ELR (cell line): ENCODE results near the gene CCDC71L.
A peak's percentile ranks its signal among the peaks of the same experiment; 100 is the strongest.
"Not testable (repeated sequence)": the region's sequence is repeated elsewhere in the genome, so short reads cannot be mapped to it uniquely, and the experiment has no call there.

ENCODE experiments used
- DNase-seq: peaks from one replicate; pipeline ENCODE4 v3.0.0-alpha.2; 2015; ENCODE audit warnings: low read depth

Gene CCDC71L

DNA sequence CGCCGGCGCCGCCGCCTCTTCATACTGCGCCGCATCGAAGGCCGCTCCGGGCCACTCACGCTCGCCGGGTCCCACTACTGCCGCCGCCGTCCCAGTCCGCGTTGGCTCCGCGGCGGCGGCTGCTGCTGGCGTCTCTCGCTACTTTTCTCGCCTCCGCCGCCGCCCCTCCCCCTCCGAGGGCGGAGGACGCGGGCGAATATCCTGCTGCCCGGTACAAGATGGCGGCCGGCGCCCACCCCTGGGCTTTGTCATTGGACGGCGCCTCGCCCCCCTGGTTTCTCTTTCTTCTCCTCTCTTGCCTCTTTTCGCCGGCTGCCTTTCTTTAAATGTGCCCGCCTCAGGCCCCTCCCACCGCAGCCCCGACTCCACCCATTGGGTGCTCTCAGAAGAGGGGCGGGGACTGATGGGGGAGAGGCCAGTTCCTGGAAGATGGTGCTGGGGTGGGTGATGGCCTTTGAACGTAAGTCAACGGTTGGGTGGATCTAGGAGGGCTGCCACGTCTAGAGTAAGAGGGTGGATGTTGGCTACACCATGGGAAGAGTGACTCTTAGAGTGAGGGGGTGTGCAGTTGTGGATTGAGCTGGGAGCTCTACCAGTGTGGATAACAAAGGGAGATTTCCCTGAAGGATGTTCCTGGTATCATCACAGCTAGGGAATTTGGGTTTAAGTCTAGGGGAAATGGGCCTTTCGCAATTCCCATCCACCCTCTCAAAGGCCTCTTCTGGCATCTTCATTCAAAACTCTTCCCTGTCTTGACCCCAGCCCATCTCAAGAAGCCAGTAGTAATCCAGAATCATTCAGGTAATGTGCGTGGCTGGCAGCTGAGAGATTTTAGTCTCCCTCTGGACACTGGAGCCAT lies at the start of gene CCDC71L:
TSS of gene CCDC71L (minus strand) at position 297 of the 859 bp plus-strand sequence. CDS start at position 35, 262 bp downstream.
- DNase-seq = peak; percentile 93

DNA sequence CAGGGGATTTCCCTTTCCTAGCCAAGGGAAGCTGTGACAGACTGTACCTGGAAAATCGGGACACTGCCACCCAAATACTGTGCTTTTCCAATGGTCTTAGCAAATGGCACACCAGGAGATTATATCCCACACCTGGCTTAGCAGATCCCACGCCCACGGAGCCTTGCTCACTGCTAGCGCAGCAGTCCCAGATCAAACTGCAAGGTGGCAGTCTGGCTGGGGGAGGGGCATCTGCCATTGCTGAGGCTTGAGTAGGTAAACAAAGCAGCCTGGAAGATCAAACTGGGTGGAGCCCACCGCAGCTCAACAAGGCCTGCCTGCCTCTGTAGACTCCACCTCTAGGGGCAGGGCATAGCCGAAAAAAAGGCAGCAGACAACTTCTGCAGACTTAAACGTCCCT lies 48.6 kb upstream of the CCDC71L start:
- DNase-seq = not testable (repeated sequence)

DNA sequence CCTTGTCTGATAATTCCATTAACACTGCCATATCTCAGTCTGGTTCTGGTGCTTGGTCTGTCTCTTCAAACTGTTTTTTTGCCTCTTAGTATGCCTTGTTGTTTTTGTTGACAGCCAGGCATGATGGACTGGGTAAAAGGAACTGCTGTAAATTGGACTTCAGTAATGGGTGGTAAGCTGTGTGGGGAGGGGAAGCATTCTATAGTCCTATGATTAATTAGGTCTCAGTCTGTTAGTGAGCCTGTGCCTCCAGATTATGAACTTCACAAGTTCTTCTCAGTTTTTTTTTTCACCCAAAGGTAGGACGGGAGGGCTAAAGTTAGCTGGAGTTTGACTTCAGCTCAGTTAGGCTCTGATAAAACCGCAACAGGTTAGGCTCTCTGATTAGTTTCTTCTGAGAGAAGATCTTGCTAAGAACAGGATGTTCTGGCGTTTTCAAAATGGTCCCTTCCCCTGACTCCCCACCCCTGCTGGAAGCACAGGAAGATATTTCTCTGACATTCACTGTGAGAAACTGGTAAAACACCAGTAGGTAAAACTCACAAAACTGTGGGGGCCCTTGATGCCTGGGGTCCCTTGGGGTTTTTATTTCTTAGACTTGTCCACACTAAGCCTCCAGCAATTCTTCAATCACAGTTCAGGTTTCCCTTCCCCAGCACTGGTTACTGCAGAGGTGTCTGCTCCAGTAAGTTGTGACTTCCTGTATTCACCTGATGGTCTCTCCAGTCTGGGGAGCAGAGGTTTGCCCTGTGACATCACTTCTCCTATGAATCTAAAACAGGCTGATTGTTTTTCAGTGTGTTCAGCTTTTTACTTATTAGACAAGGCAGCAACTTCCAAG lies 43.3 kb upstream of the CCDC71L start:
- DNase-seq = no peak

DNA sequence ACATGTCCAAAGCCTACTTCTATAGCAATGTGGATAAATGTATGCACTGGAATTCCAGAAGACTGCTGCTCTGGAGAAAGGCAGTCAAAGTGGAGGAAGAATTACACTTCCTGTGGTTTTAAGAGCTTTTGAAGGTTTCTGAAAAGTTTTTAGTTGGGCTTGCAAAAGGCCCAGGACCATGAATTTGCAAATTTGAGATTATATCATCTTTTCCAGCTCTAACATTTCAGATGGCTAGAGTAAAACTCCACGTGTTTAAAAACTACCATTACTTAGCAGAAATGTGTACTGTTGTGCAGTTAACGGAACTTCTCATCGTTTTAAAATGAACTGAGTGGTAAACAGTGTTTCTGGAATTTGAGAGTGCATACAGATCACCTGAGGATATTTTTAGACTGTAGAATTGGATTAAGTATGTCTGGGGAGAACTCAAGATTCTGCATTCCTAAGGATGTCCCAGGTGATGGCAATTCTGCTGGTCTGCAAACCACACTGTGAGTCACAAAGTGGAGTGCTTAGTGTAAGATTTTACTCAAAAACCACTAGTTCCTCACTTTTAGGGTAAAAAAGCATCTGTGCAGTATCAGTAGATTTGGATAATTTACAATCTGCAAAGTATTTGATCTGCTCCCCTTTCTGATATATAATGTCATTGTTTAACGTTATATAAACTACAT lies 32.9 kb upstream of the CCDC71L start:
- peak; percentile 40 for DNase-seq

DNA sequence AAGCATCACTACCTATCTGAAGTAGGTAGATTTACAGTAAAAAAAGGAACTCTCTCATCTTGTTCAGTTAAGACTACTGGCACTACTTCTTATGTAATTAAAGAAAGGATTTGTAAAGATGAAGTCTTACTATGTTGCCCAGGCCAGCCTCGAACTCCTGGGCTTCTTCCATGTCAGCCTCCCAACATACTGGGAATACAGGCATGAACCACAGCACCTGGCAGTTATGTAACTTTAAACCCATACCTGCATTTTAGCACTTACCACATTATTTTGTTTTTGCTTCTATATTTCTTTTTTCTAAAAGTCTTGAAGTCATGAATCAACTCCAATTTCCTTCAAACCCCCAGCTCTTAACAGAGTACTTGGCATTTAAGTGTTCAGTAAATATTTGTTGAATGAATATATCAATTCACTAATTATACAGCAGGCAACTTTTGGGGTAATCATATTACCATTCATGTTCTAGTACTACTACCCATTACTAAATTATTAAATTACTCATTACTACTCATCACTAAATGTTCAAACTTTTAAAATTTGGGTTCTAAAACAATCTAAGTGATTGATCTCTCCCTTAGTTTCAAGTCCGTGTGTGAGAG lies 31.6 kb upstream of the CCDC71L start:
- DNase-seq = no peak

DNA sequence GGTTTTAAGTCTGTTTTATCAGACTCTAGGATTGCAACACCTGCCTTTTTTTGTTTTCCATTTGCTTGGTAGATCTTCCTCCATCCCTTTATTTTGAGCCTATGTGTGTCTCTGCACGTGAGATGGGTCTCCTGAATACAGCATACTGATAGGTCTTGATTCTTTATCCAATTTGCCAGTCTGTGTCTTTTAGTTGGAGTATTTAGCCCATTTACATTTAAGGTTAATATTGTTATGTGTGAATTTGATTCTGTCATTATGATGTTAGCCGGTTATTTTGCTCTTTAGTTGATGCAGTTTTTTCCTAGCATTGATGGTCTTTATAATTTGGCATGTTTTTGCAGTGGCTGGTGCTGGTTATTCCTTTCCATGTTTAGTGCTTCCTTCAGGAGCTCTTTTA lies 27.2 kb upstream of the CCDC71L start:
- not testable (repeated sequence) for DNase-seq

DNA sequence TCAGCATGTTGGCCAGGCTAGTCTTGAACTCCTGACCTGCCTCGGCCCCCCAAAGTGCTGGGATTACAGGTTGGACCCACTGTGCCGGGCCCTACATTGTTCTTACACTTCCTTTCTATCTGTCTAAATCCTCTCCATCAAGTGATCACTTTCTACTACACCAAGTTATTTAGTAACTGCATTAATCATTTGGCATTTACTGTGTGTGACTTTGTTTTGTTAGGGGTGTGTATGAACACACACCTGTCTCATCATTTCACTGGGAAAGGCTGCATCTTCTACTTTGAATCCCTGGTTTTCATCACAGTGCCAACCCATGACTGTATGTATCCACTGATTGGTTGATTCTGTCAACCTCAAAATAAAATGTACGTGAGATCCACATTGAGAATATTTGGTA lies 23.0 kb upstream of the CCDC71L start:
- DNase-seq = no peak

DNA sequence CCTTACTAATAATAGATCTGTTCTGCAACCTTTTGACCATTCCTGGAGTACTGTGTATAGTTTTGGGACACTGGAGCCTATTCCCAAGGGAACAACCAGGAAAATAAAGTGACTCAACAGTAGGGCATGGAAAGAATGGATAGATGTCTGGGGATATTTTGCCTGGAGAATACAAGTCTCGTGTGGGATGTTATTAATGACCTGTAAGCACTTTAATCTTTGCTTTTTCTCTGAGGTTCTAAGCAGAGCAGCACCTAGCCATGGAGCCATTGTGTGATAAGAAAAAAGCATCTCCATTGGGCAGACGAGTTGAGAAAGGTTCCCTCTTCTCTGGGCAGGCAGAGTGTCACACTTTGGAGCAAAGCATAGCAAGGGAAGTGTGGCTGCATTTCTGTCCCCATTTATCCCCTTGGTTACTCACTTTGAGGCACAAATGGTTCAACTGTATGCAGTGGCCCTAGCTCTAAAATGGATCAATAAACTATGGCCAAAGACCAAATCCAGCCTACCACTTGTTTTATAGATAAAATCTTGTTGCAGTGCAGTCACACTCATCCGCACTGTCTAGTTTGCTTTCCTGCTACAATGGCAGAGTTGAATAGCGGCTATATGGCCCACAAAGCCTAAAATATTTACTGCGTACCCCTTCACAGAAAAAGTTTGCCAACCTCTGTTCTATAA lies 21.0 kb upstream of the CCDC71L start:
- peak; percentile 69 for DNase-seq

DNA sequence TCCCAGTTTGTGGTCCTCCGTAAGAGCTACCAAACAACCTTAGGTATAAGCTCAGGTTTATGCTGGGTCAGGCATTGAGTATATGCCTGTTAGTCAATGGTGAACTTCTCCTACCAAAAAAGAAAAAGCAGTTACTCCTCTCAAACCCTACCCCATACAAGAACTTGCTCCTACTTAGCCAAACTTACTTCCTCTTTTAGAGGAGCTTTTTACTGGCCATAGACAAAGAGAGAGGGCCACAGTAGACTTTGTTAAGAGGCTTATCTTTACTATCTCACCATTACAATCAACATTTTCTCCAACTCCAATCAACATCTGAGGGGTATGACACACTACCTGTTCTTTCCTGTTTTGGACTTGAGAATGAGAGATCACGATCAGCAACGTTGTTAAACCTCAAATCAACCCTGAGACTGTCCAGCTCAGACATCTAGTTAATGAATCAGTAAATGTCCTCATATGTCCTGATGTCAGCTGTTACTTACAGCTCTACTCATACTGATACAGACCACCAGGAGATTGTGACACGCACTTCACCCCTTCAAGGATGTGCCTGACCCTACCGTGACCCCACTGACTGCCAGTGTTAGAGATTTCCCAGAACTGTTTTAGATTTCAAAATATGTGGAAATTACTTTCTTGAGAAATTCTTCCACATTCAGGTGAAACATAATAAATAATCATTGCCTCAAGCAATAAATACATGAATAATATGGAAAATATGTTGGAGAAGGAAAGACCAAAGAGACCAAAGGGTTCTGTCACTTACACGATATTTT lies 18.4 kb upstream of the CCDC71L start:
- DNase-seq = peak; percentile 80

DNA sequence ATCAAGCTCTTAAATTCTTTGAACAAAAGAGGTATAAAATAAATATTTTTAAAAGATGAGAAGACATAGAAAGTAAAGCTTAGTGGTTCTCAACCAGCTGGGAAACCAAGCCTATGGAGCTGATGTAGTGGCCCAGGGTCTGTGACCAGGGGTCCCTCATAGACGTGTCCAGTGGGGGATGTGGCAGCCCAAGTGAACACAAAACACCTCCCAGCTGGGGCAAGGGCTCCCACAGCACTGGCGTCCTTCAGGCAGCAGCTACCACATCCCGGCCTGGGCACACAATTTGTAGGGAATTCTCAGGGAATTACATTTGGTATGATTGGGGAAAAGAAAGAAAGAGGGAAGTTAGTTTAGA lies 17.8 kb upstream of the CCDC71L start:
- no peak for DNase-seq

DNA sequence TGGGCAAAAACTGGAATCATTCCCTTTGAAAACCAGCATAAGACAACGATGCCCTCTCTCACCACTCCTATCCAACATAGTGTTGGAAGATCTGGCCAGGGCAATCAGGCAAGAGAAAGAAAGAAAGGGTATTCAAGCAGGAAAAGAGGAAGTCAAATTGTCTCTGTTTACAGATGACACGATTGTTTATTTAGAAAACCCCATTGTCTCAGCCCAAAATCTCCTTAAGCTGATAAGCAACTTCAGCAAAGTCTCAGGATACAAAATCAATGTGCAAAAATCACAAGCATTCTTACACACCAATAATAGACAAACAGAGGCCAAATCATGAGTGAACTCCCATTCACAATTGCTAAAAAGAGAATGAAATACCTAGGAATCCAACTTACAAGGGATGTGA lies 15.5 kb upstream of the CCDC71L start:
- DNase-seq = not testable (repeated sequence)

DNA sequence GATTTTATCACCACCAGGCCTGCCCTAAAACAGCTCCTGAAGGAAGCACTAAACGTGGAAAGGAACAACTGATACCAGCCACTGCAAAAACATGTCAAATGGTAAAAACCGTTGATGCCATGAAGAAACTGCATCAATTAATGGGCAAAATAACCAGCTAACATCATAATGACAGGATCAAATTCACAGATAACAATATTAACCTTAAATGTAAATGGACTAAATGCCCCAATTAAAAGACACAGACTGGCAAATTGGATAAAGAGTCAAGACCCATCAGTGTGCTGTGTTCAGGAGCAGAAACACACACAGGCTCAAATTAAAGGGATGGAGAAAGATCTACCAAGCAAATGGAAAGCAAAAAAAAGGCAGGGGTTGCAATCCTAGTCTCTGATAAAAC lies 12.7 kb upstream of the CCDC71L start:
- not testable (repeated sequence) for DNase-seq

DNA sequence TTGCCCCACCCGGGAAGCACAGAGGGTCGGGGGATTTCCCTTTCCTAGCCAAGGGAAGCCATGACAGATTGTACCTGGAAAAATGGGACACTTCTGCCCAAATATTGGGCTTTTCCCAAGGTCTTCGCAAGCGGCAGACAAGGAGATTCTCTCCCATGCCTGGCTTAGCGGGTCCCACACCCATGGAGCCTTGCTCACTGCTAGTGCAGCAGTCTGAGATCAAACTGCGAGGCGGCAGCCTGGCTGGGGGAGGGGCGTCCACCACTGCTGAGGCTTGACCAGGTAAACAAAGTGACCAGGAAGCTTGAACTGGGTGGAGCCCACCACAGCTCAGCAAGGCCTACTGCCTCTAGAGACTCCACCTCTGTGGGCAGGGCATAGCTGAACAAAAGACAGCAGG lies 11.0 kb upstream of the CCDC71L start:
- not testable (repeated sequence) for DNase-seq

DNA sequence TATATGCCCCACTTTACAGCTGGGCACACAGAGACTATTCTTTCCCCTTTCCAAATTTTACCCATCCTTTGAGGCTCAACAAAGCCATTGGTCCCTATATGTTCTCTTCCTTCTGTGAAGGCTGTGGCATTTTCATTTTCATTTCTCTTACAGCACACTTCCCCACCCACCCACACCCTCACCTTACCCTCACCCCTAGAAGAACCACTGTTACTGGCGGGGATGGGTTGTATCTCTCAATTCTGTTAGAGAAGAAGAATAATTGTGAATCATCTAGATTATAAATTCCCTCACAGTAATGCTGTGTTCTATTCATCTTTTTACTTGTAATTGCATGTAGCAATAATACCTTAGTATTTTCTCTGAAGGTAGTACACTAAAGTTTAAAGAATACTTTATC lies 10.2 kb upstream of the CCDC71L start:
- DNase-seq = no peak

DNA sequence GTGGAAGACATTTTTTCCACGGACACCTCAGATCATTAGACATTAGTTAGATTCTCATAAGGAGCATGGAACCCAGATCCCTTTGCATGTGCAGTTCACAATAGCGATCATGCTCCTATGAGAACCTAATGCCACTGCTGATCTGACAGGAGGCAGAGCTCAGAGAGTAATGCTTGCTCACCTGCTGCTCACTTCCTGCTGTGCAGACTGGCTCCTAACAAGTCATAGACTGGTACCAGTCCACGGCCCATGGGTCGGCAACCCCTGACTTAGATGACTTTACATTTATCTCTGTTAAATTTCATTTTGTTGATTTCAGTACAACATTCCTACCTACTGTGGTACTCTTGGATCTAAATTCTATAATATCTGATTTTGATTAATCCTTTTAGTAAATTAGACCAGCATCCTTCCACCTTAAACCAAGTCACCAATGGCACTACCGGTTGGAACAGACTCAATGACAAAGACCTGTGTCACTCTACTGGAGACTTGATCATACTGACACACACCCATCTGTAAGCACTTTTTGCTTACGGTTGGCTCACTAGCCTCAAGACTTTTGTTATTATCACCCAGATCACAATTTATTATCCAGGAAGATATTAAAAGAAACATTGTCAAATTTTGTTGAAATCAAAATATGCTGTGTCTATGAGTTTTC lies 8.0 kb upstream of the CCDC71L start:
- DNase-seq = peak; percentile 47

DNA sequence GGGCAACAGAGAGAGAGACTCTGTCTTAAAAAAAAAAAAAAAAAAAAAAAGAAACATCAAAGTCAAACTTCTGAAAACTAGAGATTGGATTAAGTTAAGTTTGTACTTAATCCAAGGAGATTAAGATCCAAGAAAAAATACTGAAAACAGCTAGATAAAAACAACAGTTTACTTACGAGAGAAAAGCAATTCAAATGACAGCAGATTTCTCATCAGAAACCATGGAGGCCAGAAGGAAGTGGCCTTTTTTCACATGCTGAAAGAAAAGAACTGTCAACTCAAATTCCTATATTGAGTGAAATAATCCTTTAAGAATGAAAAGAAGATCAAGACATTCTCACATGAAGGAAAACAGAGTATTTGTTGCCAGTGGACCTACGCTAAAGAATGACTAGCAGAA lies 5.4 kb upstream of the CCDC71L start:
- DNase-seq = no peak

DNA sequence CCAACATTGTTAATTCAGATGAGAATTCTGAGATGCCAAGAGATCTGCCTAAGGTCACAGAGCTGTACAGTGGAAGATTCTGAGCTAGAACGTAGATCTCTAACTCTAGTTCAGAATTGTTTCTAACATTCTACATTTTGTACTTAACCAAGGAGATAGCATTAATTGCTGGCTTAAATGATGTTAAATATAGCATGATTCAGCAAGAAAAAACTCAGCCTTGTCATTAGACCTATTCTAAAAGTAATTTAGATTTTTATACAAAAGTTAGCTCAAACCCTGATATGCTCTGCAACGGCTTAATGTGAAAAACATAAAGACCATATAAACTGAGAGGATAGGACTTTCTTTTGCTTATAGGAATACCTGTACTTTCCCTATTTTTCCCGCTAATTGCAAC lies 3.4 kb upstream of the CCDC71L start:
- DNase-seq = no peak

DNA sequence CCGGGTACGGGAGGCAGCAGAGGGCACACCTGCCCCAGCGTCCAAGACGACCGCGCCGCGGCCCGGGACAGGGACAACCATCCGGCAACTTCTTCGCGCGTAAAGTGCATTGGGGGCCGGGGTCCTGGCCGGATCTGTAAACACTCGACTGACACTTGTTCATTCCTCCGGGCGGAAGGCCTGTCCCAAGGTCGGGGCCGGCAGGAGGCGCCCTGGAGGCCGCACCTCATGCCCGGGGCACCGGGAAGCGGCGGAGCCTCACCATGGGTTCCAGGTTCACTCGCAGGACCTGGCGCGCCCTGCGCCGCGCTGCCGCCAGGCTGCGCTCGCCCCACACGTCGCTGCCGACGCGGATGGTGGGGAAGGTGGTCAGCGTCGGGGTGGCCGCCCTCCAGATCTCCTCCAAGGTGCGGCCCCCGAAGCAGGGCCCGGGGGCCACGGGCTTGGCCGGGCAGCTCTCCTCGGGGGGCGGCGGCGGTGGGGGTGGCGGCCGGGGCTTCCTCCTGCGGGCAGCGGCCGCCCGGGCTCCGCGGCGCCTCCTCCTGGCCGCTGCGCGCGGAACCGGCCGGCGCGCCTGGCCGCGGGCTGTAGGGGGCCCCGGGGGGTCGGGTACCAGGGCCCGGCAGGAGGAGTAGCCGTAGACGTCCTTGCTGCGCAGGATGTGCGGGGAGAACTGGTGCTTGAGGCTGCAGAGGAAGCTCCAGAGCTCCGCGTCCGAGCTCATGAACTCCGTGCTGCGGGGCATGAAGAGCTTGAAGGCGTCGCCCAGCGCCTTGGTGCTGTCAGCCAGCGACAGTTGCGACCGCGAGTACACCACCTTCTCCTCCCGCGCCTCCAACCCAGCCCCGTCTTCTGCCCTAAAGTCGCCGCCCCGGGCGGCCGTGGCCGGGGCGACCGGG lies 746 bp downstream of the CCDC71L start:
- DNase-seq = peak; percentile 80
